ENCODE data around the gene CSMD2.

CSMD2 gene

GRCh38 chr1:33714421-33714820 lies 450.6 kb downstream of the CSMD2 start:
- no peak for TF ChIP-seq SNAI2 (CRISPR knock-in tag; IDR thresholded peaks at IDR 0.05)
- TF ChIP-seq PPARA (CRISPR knock-in tag; IDR thresholded peaks at IDR 0.05; ENCODE audit: borderline replicate concordance): no peak
- no peak for TF ChIP-seq TOX (CRISPR knock-in tag; IDR thresholded peaks at IDR 0.05; ENCODE audit: borderline replicate concordance)
- no peak for TF ChIP-seq ZNF8 (CRISPR knock-in tag; IDR thresholded peaks at IDR 0.05)
- TF ChIP-seq GLIS3 (CRISPR knock-in tag; IDR thresholded peaks at IDR 0.05): no peak
- TF ChIP-seq TCF4 (CRISPR knock-in tag; IDR thresholded peaks at IDR 0.05; ENCODE audit: borderline replicate concordance): no peak
- TF ChIP-seq RARB (CRISPR knock-in tag; IDR thresholded peaks at IDR 0.05): no peak
- no peak for TF ChIP-seq OSR1 (CRISPR knock-in tag; IDR thresholded peaks at IDR 0.05)
- no peak for TF ChIP-seq ZNF70 (CRISPR knock-in tag; IDR thresholded peaks at IDR 0.05)
- no peak for TF ChIP-seq ZNF565 (CRISPR knock-in tag; conservative IDR thresholded peaks at IDR 0.05; ENCODE audit: low read depth)
- no peak for TF ChIP-seq CREB5 (CRISPR knock-in tag; IDR thresholded peaks at IDR 0.05; ENCODE audit: low read depth)
- no peak for TF ChIP-seq ZC3H10 (CRISPR knock-in tag; IDR thresholded peaks at IDR 0.05)
- no peak for TF ChIP-seq ESRRG (CRISPR knock-in tag; IDR thresholded peaks at IDR 0.05)
- TF ChIP-seq PATZ1 (CRISPR knock-in tag; IDR thresholded peaks at IDR 0.05; ENCODE audit: borderline replicate concordance): no peak
- TF ChIP-seq ZFP3 (CRISPR knock-in tag; IDR thresholded peaks at IDR 0.05): no peak
- no peak for TF ChIP-seq ISL1 (CRISPR knock-in tag; IDR thresholded peaks at IDR 0.05)
- TF ChIP-seq CSDC2 (CRISPR knock-in tag; IDR thresholded peaks at IDR 0.05): no peak
- TF ChIP-seq BACH2 (CRISPR knock-in tag; IDR thresholded peaks at IDR 0.05; ENCODE audit: borderline replicate concordance): no peak
- TF ChIP-seq, protein P1, sequence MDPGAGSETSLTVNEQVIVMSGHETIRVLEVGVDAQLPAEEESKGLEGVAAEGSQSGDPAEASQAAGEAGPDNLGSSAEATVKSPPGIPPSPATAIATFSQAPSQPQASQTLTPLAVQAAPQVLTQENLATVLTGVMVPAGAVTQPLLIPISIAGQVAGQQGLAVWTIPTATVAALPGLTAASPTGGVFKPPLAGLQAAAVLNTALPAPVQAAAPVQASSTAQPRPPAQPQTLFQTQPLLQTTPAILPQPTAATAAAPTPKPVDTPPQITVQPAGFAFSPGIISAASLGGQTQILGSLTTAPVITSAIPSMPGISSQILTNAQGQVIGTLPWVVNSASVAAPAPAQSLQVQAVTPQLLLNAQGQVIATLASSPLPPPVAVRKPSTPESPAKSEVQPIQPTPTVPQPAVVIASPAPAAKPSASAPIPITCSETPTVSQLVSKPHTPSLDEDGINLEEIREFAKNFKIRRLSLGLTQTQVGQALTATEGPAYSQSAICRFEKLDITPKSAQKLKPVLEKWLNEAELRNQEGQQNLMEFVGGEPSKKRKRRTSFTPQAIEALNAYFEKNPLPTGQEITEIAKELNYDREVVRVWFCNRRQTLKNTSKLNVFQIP (CRISPR knock-in tag; IDR thresholded peaks at IDR 0.05; ENCODE audit: borderline replicate concordance, low read depth): no peak
- ATAC-seq: no peak

- no peak for ATAC-seq
- no peak for TF ChIP-seq RARB (CRISPR knock-in tag; IDR thresholded peaks at IDR 0.05)
- no peak for TF ChIP-seq CSDC2 (CRISPR knock-in tag; IDR thresholded peaks at IDR 0.05)
- no peak for TF ChIP-seq GLIS3 (CRISPR knock-in tag; IDR thresholded peaks at IDR 0.05)
- TF ChIP-seq ZC3H10 (CRISPR knock-in tag; IDR thresholded peaks at IDR 0.05): no peak
- no peak for TF ChIP-seq PPARA (CRISPR knock-in tag; IDR thresholded peaks at IDR 0.05; ENCODE audit: borderline replicate concordance)
- no peak for TF ChIP-seq BACH2 (CRISPR knock-in tag; IDR thresholded peaks at IDR 0.05; ENCODE audit: borderline replicate concordance)
- TF ChIP-seq ZNF8 (CRISPR knock-in tag; IDR thresholded peaks at IDR 0.05): no peak
- no peak for TF ChIP-seq TSHZ2 (CRISPR knock-in tag; IDR thresholded peaks at IDR 0.05)
- TF ChIP-seq TOX (CRISPR knock-in tag; IDR thresholded peaks at IDR 0.05; ENCODE audit: borderline replicate concordance): no peak
Observed at GRCh38 chr1:33713058-33713877, 451.8 kb downstream of the CSMD2 start.

DNA sequence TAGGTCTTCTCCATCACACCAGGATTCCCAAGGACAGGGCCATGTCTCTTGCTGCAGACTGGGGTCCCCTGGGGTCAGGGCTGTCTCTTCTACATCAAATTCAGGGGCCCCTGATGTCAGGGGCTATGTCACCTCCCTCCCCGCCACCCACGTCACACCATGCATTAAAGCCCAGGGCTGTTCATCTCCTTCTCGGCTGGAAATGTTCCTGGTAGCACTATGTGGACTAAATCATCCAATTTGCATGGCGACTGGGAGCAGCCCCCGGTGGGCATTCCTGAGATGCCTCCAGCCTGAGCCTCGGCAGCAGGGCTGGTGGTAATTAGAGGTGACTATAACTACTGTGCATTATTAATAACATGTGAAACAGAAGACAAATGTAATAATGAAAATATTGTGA lies 452.8 kb downstream of the CSMD2 start:
- TF ChIP-seq ISL1 (CRISPR knock-in tag; IDR thresholded peaks at IDR 0.05): no peak
- TF ChIP-seq GLIS3 (CRISPR knock-in tag; IDR thresholded peaks at IDR 0.05): no peak
- no peak for TF ChIP-seq ZFP30 (CRISPR knock-in tag; IDR thresholded peaks at IDR 0.05)
- no peak for TF ChIP-seq BACH2 (CRISPR knock-in tag; IDR thresholded peaks at IDR 0.05; ENCODE audit: borderline replicate concordance)
- no peak for TF ChIP-seq TCF4 (CRISPR knock-in tag; IDR thresholded peaks at IDR 0.05; ENCODE audit: borderline replicate concordance)
- TF ChIP-seq, protein P1 (CRISPR knock-in tag; IDR thresholded peaks at IDR 0.05; ENCODE audit: borderline replicate concordance, low read depth): no peak
- no peak for TF ChIP-seq ESRRG (CRISPR knock-in tag; IDR thresholded peaks at IDR 0.05)
- ATAC-seq: no peak

Data from SK-N-SH treated with all-trans-retinoic acid at 6 μM for 48 hours (cell line).